HCT116 (cell line): ENCODE results near the gene CUBN. TPM values are rescaled to one million over a fixed set of nuclear protein-coding genes. Genes with fewer than 3 reads are reported as not detected.

Experiments
- ATAC-seq: fragments of 200-7000 bp; cut with Tn5 transposase; 2 replicates; pipeline ENCODE4 v1.9.1; 2020; ENCODE audit warnings: mild to moderate bottlenecking, moderate library complexity
- BruUV-seq: library from RNA; stranded (reverse); fragments of 400-500 nt; replicated peaks from 2 replicates; lab custom pipeline; 2021; lab: Mats Ljungman, UMichigan
- CTCF ChIA-PET: fragments of 300-600 bp; sonication (Branson Sonifier 250); formaldehyde crosslinking; loops from one replicate; lab custom pipeline; 2021; ENCODE audit warnings: antibody characterized with exemption; lab: Charles Lee
- POLR2A ChIA-PET: fragments of 300-600, 350-600 bp; sonication (Branson Sonifier 250); formaldehyde crosslinking; loops from one replicate; lab custom pipeline; 2021; ENCODE audit warnings: antibody characterized with exemption; lab: Charles Lee
- RAD21 ChIA-PET, 2 experiments: fragments of 300-600 bp; sonication (Branson Sonifier 250); formaldehyde crosslinking; loops; one replicate each; lab custom pipeline; 2023; ENCODE audit warnings: low total read pairs in 2 of 2; ENCODE audit not compliant: uncharacterized antibody in 2 of 2, unreplicated experiment in 2 of 2, low non-redundant PET in 1 of 2; lab: Charles Lee
- DNase-seq: peaks from one replicate; pipeline ENCODE4 v3.0.0-alpha.2; 2010; ENCODE audit warnings: low read depth, low spot score
- H2AFZ ChIP-seq: fragments of 200-600 bp; shearing (Covaris generic), sonication (generic); 2 replicates; pipeline ENCODE4 v1.6.1; 2017; ENCODE audit warnings: low read depth, mixed run types, mixed read lengths, antibody characterized with exemption, low read length; ENCODE audit not compliant: poor library complexity, severe bottlenecking
- H3K27ac ChIP-seq: 2 replicates; pipeline ENCODE4 v1.5.1; 2012; ENCODE audit warnings: low read depth, low read length
- H3K27me3 ChIP-seq: fragments of 200-600 bp; sonication (generic); 2 replicates; pipeline ENCODE4 v1.6.1; 2016; ENCODE audit warnings: mixed run types, low read length, mixed read lengths; ENCODE audit not compliant: insufficient read depth
- H3K36me3 ChIP-seq, 2 experiments: fragments of 200-500 bp in 1 of 2; fragments of 200-600 bp in 1 of 2; sonication (Bioruptor generic) in 1 of 2; sonication (generic) in 1 of 2; 2 replicates each; pipeline versions ENCODE4 v1.5.1 to v1.6.1; 2014 to 2016; ENCODE audit warnings: low read length in 2 of 2, inconsistent platforms in 1 of 2, mixed read lengths in 1 of 2, mixed run types in 1 of 2; ENCODE audit not compliant: insufficient read depth in 2 of 2, control insufficient read depth in 1 of 2
- H3K4me1 ChIP-seq, 2 experiments: fragments of 200-600 bp in 1 of 2; sonication (generic) in 1 of 2; 2 replicates each; pipeline versions ENCODE4 v1.5.1 to v1.6.1; 2012 to 2017; ENCODE audit warnings: low read length in 2 of 2, inconsistent platforms in 1 of 2, mild to moderate bottlenecking in 1 of 2, mixed read lengths in 1 of 2, mixed run types in 1 of 2, moderate library complexity in 1 of 2; ENCODE audit not compliant: insufficient read depth in 2 of 2, control insufficient read depth in 1 of 2
- H3K4me2 ChIP-seq: fragments of 200-600 bp; sonication (generic); 2 replicates; pipeline ENCODE4 v1.6.1; 2017; ENCODE audit warnings: mixed run types, low read length, mixed read lengths
- H3K4me3 ChIP-seq, 2 experiments: fragments of 200-600 bp in 1 of 2; sonication (generic) in 1 of 2; replicated peaks in 1 of 2; 2 replicates each; pipeline ENCODE4 v1.5.1; 2011 to 2016; ENCODE audit warnings: low read length in 2 of 2, control low read depth in 1 of 2, low read depth in 1 of 2, mild to moderate bottlenecking in 1 of 2, mixed read lengths in 1 of 2, mixed run types in 1 of 2
- H3K79me2 ChIP-seq: fragments of 200-600 bp; sonication (generic); 2 replicates; pipeline ENCODE4 v1.6.1; 2017; ENCODE audit warnings: mild to moderate bottlenecking, mixed run types, low read length, moderate library complexity, mixed read lengths; ENCODE audit not compliant: insufficient read depth
- H3K9ac ChIP-seq: fragments of 200-600 bp; sonication (generic); 2 replicates; pipeline ENCODE4 v1.6.1; 2016; ENCODE audit warnings: low read length, mixed read lengths
- H3K9me2 ChIP-seq: fragments of 200-600 bp; sonication (generic), shearing (Covaris generic); 2 replicates; pipeline ENCODE4 v1.6.1; 2017; ENCODE audit warnings: mixed run types, mild to moderate bottlenecking, moderate library complexity; ENCODE audit not compliant: insufficient read depth
- H3K9me3 ChIP-seq, 2 experiments: fragments of 200-500 bp in 1 of 2; fragments of 200-600 bp in 1 of 2; sonication (Bioruptor generic) in 1 of 2; sonication (generic) in 1 of 2; 2 replicates each; pipeline ENCODE4 v1.6.1; 2014 to 2017; ENCODE audit warnings: low read length in 2 of 2, mixed read lengths in 2 of 2, inconsistent platforms in 1 of 2, low read depth in 1 of 2, mild to moderate bottlenecking in 1 of 2, mixed run types in 1 of 2, moderate library complexity in 1 of 2; ENCODE audit not compliant: control insufficient read depth in 1 of 2, insufficient read depth in 1 of 2
- H4K20me1 ChIP-seq: fragments of 200-600 bp; sonication (generic), shearing (Covaris generic); 2 replicates; pipeline ENCODE4 v1.6.1; 2017; ENCODE audit warnings: mixed run types, mild to moderate bottlenecking, moderate library complexity; ENCODE audit not compliant: insufficient read depth
- CBX3 ChIP-seq: IDR thresholded peaks from 2 replicates; pipeline ENCODE4 v1.6.1; 2012; ENCODE audit warnings: low read depth
- CEBPB ChIP-seq: IDR thresholded peaks from 2 replicates; pipeline ENCODE4 v1.6.1; 2012; ENCODE audit warnings: low read depth
- CTCF ChIP-seq, 3 experiments: fragments of 200-600 bp in 1 of 3; sonication (generic) in 1 of 3; IDR thresholded peaks in 2 of 3; conservative IDR thresholded peaks in 1 of 3; 2 replicates each; pipeline ENCODE4 v1.5.1; 2012 to 2017; ENCODE audit warnings: low read depth in 2 of 3, low read length in 2 of 3, antibody characterized with exemption in 1 of 3, borderline replicate concordance in 1 of 3, control low read depth in 1 of 3, mild to moderate bottlenecking in 1 of 3, mixed read lengths in 1 of 3, mixed run types in 1 of 3, moderate library complexity in 1 of 3; ENCODE audit not compliant: insufficient read depth in 1 of 3
- EGR1 ChIP-seq: IDR thresholded peaks from 2 replicates; pipeline ENCODE4 v1.6.1; 2012; ENCODE audit warnings: low read depth
- ELF1 ChIP-seq: IDR thresholded peaks from 2 replicates; pipeline ENCODE4 v1.6.1; 2012; ENCODE audit warnings: low read depth, borderline replicate concordance
- EZH2 ChIP-seq: fragments of 200-600 bp; sonication (generic); IDR thresholded peaks from 2 replicates; pipeline ENCODE4 v1.6.1; 2017; ENCODE audit warnings: antibody characterized with exemption, mixed run types
- FOSL1 ChIP-seq: IDR thresholded peaks from 2 replicates; pipeline ENCODE4 v1.6.1; 2012; ENCODE audit warnings: low read depth
- JUND ChIP-seq: IDR thresholded peaks from 2 replicates; pipeline ENCODE4 v1.6.1; 2012
- POLR2A ChIP-seq: IDR thresholded peaks from 2 replicates; pipeline ENCODE4 v1.7.0; 2011; ENCODE audit warnings: borderline replicate concordance; ENCODE audit not compliant: insufficient read depth, insufficient read length; ENCODE audit errors: extremely low read depth
- RAD21 ChIP-seq: IDR thresholded peaks from 2 replicates; pipeline ENCODE4 v1.6.1; 2012; ENCODE audit warnings: low read depth, mild to moderate bottlenecking
- SIN3A ChIP-seq: IDR thresholded peaks from 2 replicates; pipeline ENCODE4 v1.6.1; 2012; ENCODE audit warnings: low read depth
- SP1 ChIP-seq: IDR thresholded peaks from 2 replicates; pipeline ENCODE4 v1.6.1; 2012; ENCODE audit warnings: low read depth
- TCF7L2 ChIP-seq: IDR thresholded peaks from 2 replicates; pipeline ENCODE4 v1.7.0; 2011; ENCODE audit warnings: borderline replicate concordance, inconsistent platforms; ENCODE audit not compliant: insufficient read depth, insufficient read length; ENCODE audit errors: extremely low read depth
- YY1 ChIP-seq: IDR thresholded peaks from 2 replicates; pipeline ENCODE4 v1.6.1; 2011; ENCODE audit warnings: low read length, low read depth, moderate library complexity, mild to moderate bottlenecking; ENCODE audit not compliant: insufficient replicate concordance; ENCODE audit errors: extremely low read depth
- ZBTB33 ChIP-seq: IDR thresholded peaks from 2 replicates; pipeline ENCODE4 v1.6.1; 2011; ENCODE audit warnings: mild to moderate bottlenecking, low read length, moderate library complexity; ENCODE audit not compliant: insufficient replicate concordance; ENCODE audit errors: extremely low read depth
- ZFX ChIP-seq: fragments of 450-650 bp; IDR thresholded peaks from 2 replicates; pipeline ENCODE4 v1.6.1; 2017
- ZNF274 ChIP-seq: fragments of 200-500 bp; sonication (Bioruptor generic); IDR thresholded peaks from 2 replicates; pipeline ENCODE4 v1.6.1; 2014; ENCODE audit warnings: mild to moderate bottlenecking, low read depth, low read length, inconsistent platforms
- intact Hi-C: fragments of 100-400 bp; cut with micrococcal nuclease; formaldehyde crosslinking; loops from 2 replicates; pipeline ENCODE4 v1.10.0; 2022
- total RNA-seq: library from RNA; stranded (reverse); gene quantifications from one replicate; pipeline ENCODE4 v1.2.1, GENCODE V29; 2021; ENCODE audit not compliant: unreplicated experiment
- TF ChIP-seq, protein P1 (sequence below): IDR thresholded peaks from 2 replicates; pipeline ENCODE4 v1.6.1; 2012

CUBN gene
- total RNA-seq, 1 experiment from 2014 or later = 1.2 TPM

DNA sequence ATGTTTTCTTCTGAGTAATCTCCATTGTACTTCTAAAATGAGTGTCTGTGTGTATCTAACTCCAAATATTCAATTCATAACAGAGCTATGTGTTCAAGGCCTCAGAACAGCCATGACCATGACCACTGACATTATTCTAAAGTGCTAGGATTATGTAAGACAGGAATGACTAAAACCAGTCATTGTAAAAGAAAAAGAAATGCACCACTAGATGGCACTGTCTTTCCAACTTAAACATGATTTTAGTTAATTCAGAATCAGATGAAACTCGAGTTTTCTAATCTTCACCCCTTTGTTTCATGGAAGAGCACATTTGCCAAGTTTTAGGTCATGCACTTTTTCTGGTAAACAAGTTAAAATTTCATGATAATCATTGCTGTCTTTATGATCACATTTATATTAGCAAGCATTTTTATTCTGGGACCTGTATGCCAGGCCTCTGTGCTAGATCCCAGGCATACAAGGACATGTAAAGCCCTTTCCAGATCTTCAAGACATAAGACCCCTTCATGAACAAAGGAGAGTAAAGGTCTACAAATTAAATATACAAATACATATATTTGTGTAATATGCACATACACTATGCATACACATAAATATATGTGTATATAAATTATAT lies 286.2 kb downstream of the CUBN start:
- no peak for TF ChIP-seq ZFX
- no peak for TF ChIP-seq ELF1
- TF ChIP-seq, protein P1, sequence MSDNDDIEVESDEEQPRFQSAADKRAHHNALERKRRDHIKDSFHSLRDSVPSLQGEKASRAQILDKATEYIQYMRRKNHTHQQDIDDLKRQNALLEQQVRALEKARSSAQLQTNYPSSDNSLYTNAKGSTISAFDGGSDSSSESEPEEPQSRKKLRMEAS = no peak
- TF ChIP-seq CEBPB = 0 out of 2 replicates have a peak, but pooled peaks have one; percentile 15
- no peak for TF ChIP-seq TCF7L2
- TF ChIP-seq JUND = no peak
- TF ChIP-seq YY1 = no peak
- no peak for TF ChIP-seq SP1
- no peak for TF ChIP-seq ZBTB33
- no peak for TF ChIP-seq POLR2A
- peak; percentile 23 to 74 (median 72); a peak in 4 of 6 replicates for TF ChIP-seq CTCF (IDR thresholded peaks at IDR 0.05 in 2 of 3, conservative IDR thresholded peaks at IDR 0.05 in 1 of 3; ENCODE audit: borderline replicate concordance in 1 of 3, insufficient read depth in 1 of 3, low read depth in 2 of 3, low read length in 2 of 3)
- TF ChIP-seq ZNF274 = no peak
- peak; percentile 33; the same call in 1 of the 2 replicates for TF ChIP-seq CBX3
- peak; percentile 82 for TF ChIP-seq RAD21
- TF ChIP-seq EZH2 = no peak
- TF ChIP-seq EGR1 = no peak
- TF ChIP-seq FOSL1 = 0 out of 2 replicates have a peak, but pooled peaks have one; percentile 11
- TF ChIP-seq SIN3A = no peak
- TF ChIP-seq, all 23 proteins: peak for 5
- Histone ChIP-seq H3K9me3 (no peaks in the 10 kb centered on the region), H3K36me3 (no peaks in the 10 kb centered on the region), H3K79me2 (no peaks in the 10 kb centered on the region), H3K4me3 (no peak overlapping the region), H3K9ac (no peak overlapping the region), H2AFZ (no peak overlapping the region), H4K20me1 (no peaks in the 10 kb centered on the region), H3K27ac (no peak overlapping the region), H3K4me1 (no peaks in the 10 kb centered on the region), H3K9me2 (no peaks in the 10 kb centered on the region), H3K27me3 (no peaks in the 10 kb centered on the region), H3K4me2 (no peak overlapping the region)
- DNase-seq = peak; percentile 58
- BruUV-seq = no TSS peak
- ChIA-PET CTCF (interaction anchor here (0.6 kb wide), 1 partner anchor 413 kb away, joined by 5 read pairs; no protein-coding TSS in a partner anchor), POLR2A (no interaction called here), RAD21 (no interaction called here)
- ATAC-seq = peak; percentile 68
- intact Hi-C loops = loop anchor here (1.0 to 10.0 kb wide), 4 partner anchors 414 to 901 kb away; no protein-coding TSS in a partner anchor
